IMR-90 (cell line): ENCODE results near the gene RAB19. TPM values are rescaled to one million over a fixed set of nuclear protein-coding genes. Genes with fewer than 3 reads are reported as not detected.

Experiments
- ATAC-seq: fragments of 200-7000 bp; cut with Tn5 transposase; 2 replicates; pipeline ENCODE4 v1.9.1; 2020; ENCODE audit warnings: low read depth, mild to moderate bottlenecking, moderate library complexity
- BruUV-seq: library from RNA; stranded (reverse); fragments of 400-500 nt; replicated peaks from 2 replicates; lab custom pipeline; 2021; lab: Mats Ljungman, UMichigan
- CTCF ChIA-PET: fragments of 300-600 bp; formaldehyde crosslinking; extraction: SDS; loops from one replicate; lab custom pipeline; 2021; ENCODE audit warnings: antibody characterized with exemption; lab: Yijun Ruan, JAX
- POLR2A ChIA-PET: fragments of 300-600 bp; sonication (Branson Sonifier 250); formaldehyde crosslinking; loops from one replicate; lab custom pipeline; 2022; ENCODE audit warnings: antibody characterized with exemption; ENCODE audit not compliant: unreplicated experiment; lab: Charles Lee
- DNase-seq: peaks from one replicate; pipeline ENCODE4 v3.0.0; 2013
- H2AFZ ChIP-seq: replicated peaks from 2 replicates; pipeline ENCODE3; 2013; ENCODE audit warnings: low read length, mild to moderate bottlenecking; ENCODE audit not compliant: poor library complexity
- H2AK5ac ChIP-seq: 2 replicates; pipeline ENCODE4 v1.6.1; 2013; ENCODE audit warnings: low read depth, low read length, inconsistent platforms
- H2AK9ac ChIP-seq: replicated peaks from 2 replicates; pipeline ENCODE3; 2013; ENCODE audit warnings: mild to moderate bottlenecking, low read depth, low read length, moderate library complexity; ENCODE audit not compliant: poor library complexity
- H2BK120ac ChIP-seq: 2 replicates; pipeline ENCODE4 v1.6.1; 2013; ENCODE audit warnings: low read depth, low read length, inconsistent platforms
- H2BK15ac ChIP-seq: 3 replicates; pipeline ENCODE4 v1.6.1; 2013; ENCODE audit warnings: low read depth, low read length, inconsistent platforms
- H2BK20ac ChIP-seq: 2 replicates; pipeline ENCODE4 v1.6.1; 2013; ENCODE audit warnings: low read depth, mild to moderate bottlenecking, inconsistent platforms, low read length, moderate library complexity
- H2BK5ac ChIP-seq: 2 replicates; pipeline ENCODE4 v1.6.1; 2013; ENCODE audit warnings: mild to moderate bottlenecking, low read depth, low read length, inconsistent platforms; ENCODE audit not compliant: poor library complexity, severe bottlenecking
- H3K14ac ChIP-seq: replicated peaks from 2 replicates; pipeline ENCODE4 v1.6.1; 2013; ENCODE audit warnings: low read depth, low read length, inconsistent platforms
- H3K18ac ChIP-seq: 2 replicates; pipeline ENCODE4 v1.6.1; 2013; ENCODE audit warnings: low read depth, low read length, control low read depth
- H3K23ac ChIP-seq: 2 replicates; pipeline ENCODE4 v1.6.1; 2013; ENCODE audit warnings: low read depth, low read length, inconsistent platforms
- H3K27ac ChIP-seq: 2 replicates; pipeline ENCODE4 v1.5.1; 2013; ENCODE audit warnings: mild to moderate bottlenecking, control low read depth, low read length; ENCODE audit not compliant: insufficient read depth
- H3K27me3 ChIP-seq: 2 replicates; pipeline ENCODE4 v1.6.1; 2013; ENCODE audit warnings: low read length; ENCODE audit not compliant: control insufficient read depth, insufficient read depth
- H3K36me3 ChIP-seq: 2 replicates; pipeline ENCODE4 v1.6.1; 2013; ENCODE audit warnings: low read length, mixed read lengths; ENCODE audit not compliant: control insufficient read depth, insufficient read depth
- H3K4ac ChIP-seq: 2 replicates; pipeline ENCODE4 v1.6.1; 2013; ENCODE audit warnings: low read depth, low read length, inconsistent platforms
- H3K4me1 ChIP-seq: 2 replicates; pipeline ENCODE4 v1.6.1; 2013; ENCODE audit warnings: low read length, mixed read lengths; ENCODE audit not compliant: control insufficient read depth, insufficient read depth
- H3K4me2 ChIP-seq: 2 replicates; pipeline ENCODE4 v1.6.1; 2013; ENCODE audit warnings: low read depth, mild to moderate bottlenecking, control low read depth, low read length, moderate library complexity
- H3K4me3 ChIP-seq: 2 replicates; pipeline ENCODE4 v1.5.1; 2013; ENCODE audit warnings: low read depth, mild to moderate bottlenecking, control low read depth, low read length, moderate library complexity; ENCODE audit not compliant: insufficient read depth
- H3K56ac ChIP-seq: 2 replicates; pipeline ENCODE4 v1.6.1; 2013; ENCODE audit warnings: low read length, inconsistent platforms; ENCODE audit not compliant: insufficient read depth; ENCODE audit errors: extremely low read depth
- H3K79me1 ChIP-seq, 2 experiments: 2 replicates each; pipeline ENCODE4 v1.6.1; 2013; ENCODE audit warnings: low read length in 2 of 2, inconsistent platforms in 1 of 2, low read depth in 1 of 2
- H3K9ac ChIP-seq: 2 replicates; pipeline ENCODE4 v1.6.1; 2013; ENCODE audit warnings: low read depth, low read length, control low read depth
- H3K9me1 ChIP-seq: 2 replicates; pipeline ENCODE4 v1.6.1; 2013; ENCODE audit warnings: low read length, inconsistent platforms; ENCODE audit not compliant: insufficient read depth
- H3K9me3 ChIP-seq: 2 replicates; pipeline ENCODE4 v1.6.1; 2013; ENCODE audit warnings: low read length; ENCODE audit not compliant: control insufficient read depth, insufficient read depth
- H4K20me1 ChIP-seq: 2 replicates; pipeline ENCODE4 v1.6.1; 2013; ENCODE audit warnings: low read length, inconsistent platforms; ENCODE audit not compliant: insufficient read depth
- H4K5ac ChIP-seq: 2 replicates; pipeline ENCODE4 v1.6.1; 2013; ENCODE audit warnings: mild to moderate bottlenecking, low read depth, low read length, control low read depth
- H4K8ac ChIP-seq, 2 experiments: 2 replicates each; pipeline ENCODE4 v1.6.1; 2013; ENCODE audit warnings: low read depth in 2 of 2, low read length in 2 of 2, control low read depth in 1 of 2, inconsistent platforms in 1 of 2
- H4K91ac ChIP-seq: 2 replicates; pipeline ENCODE4 v1.6.1; 2013; ENCODE audit warnings: low read depth, low read length, inconsistent platforms; ENCODE audit not compliant: insufficient read depth
- CTCF ChIP-seq: conservative IDR thresholded peaks from 2 replicates; pipeline ENCODE4 v1.5.1; 2012; ENCODE audit warnings: mild to moderate bottlenecking, low read depth, low read length, improper control_type of control experiment
- RCOR1 ChIP-seq: IDR thresholded peaks from 2 replicates; pipeline ENCODE4 v1.6.1; 2012; ENCODE audit warnings: mild to moderate bottlenecking, low read length, improper control_type of control experiment; ENCODE audit not compliant: insufficient replicate concordance
- WGBS, 2 experiments: methylation state at CpG; one replicate each; pipeline versions ENCODE4 v1.1.5 to v1.1.7; 2013; ENCODE audit warnings: missing lambda C conversion rate in 2 of 2; ENCODE audit not compliant: insufficient read length in 1 of 2; ENCODE audit errors: extremely low coverage in 2 of 2; 5-methylcytosine and 5-hydroxymethylcytosine counted together
- dilution Hi-C: fragments of 300-500 bp; cut with HindIII; formaldehyde crosslinking; loops from one replicate; pipeline ENCODE4 v1.14.3; 2018; ENCODE audit warnings: low sequenced_read_pairs; ENCODE audit not compliant: unreplicated experiment
- in situ Hi-C: fragments of 300-500 bp; cut with MboI; formaldehyde crosslinking; loops from 3 replicates; pipeline ENCODE4 v1.14.3; 2019; ENCODE audit warnings: low sequenced_read_pairs, inconsistent platforms, mixed read lengths
- intact Hi-C: fragments of 100-400 bp; cut with micrococcal nuclease; formaldehyde crosslinking; loops from 2 replicates; pipeline ENCODE4 v1.10.0; 2022
- polyA plus RNA-seq, 3 experiments: library from polyadenylated mRNA; depleted of rRNA; stranded (reverse); fragments of >200 nt; gene quantifications; 2 replicates each; pipeline ENCODE4 v1.2.3, GENCODE V29; 2012; ENCODE audit warnings: low replicate concordance in 1 of 3
- total RNA-seq: library from RNA; depleted of rRNA; stranded (reverse); fragments of >200 nt; gene quantifications from 2 replicates; pipeline ENCODE4 v1.2.3, GENCODE V29; 2012

RAB19 gene
- total and polyA plus RNA-seq, 2 of the 4 experiments (the other 2 are of a cell fraction), result not detected

- no peak for TF ChIP-seq RCOR1
These were observed 18.8 kb upstream of the RAB19 start (continued) for GRCh38 chr7:140384894-140385545.

GRCh38 chr7:140389445-140389844 lies 14.4 kb upstream of the RAB19 start:
- no peak overlapping the region for H3K23ac ChIP-seq
- peaks cover 82% of the 10 kb centered on the region for H4K20me1 ChIP-seq
- no peak for TF ChIP-seq CTCF
- no peak overlapping the region for H4K5ac ChIP-seq
- H4K91ac ChIP-seq, result no peak overlapping the region
- in situ Hi-C loops, result no loop called here
- H2BK5ac ChIP-seq, result no peak overlapping the region
- H2AK9ac ChIP-seq, result no peak overlapping the region
- H3K4me2 ChIP-seq, result no peak overlapping the region
- H3K18ac ChIP-seq, result no peak overlapping the region
- H3K9ac ChIP-seq, result no peak overlapping the region
- no peaks in the 10 kb centered on the region for H3K9me3 ChIP-seq
- intact Hi-C loops, result no loop called here
- peaks cover 28 to 72% of the 10 kb centered on the region in 2 experiments for H3K79me1 ChIP-seq
- DNase-seq (no peak), ATAC-seq (no peak)
- no peak overlapping the region for H2BK20ac ChIP-seq
- H2BK15ac ChIP-seq, result no peak overlapping the region
- H2AFZ ChIP-seq, result no peak overlapping the region
- no peak overlapping the region for H3K4ac ChIP-seq
- no peak overlapping the region for H3K4me3 ChIP-seq
- no peaks in the 10 kb centered on the region for H3K27me3 ChIP-seq
- dilution Hi-C loops, result no loop called here
- POLR2A ChIA-PET, result no interaction called here
- no peak overlapping the region for H2AK5ac ChIP-seq
- peaks cover 5% of the 10 kb centered on the region; the same call in 1 of the 2 replicates for H3K4me1 ChIP-seq
- no peaks in the 10 kb centered on the region; the same call in 1 of the 2 replicates for H3K36me3 ChIP-seq
- H3K56ac ChIP-seq, result no peak overlapping the region
- no TSS peak for BruUV-seq
- CTCF ChIA-PET, result no interaction called here
- H3K9me1 ChIP-seq, result peaks cover 6% of the 10 kb centered on the region; the same call in 1 of the 2 replicates
- no peak overlapping the region for H3K27ac ChIP-seq
- no peak overlapping the region for H2BK120ac ChIP-seq
- H4K8ac ChIP-seq, result no peak overlapping the region
- no peak overlapping the region for H3K14ac ChIP-seq
- WGBS, 2 experiments, result 60% methylated on average over 1 of the region's 10 CpGs; no CpG with 5 or more reads in 1 of the 2 experiments
